ENCODE results near the gene RPL13.

DNA sequence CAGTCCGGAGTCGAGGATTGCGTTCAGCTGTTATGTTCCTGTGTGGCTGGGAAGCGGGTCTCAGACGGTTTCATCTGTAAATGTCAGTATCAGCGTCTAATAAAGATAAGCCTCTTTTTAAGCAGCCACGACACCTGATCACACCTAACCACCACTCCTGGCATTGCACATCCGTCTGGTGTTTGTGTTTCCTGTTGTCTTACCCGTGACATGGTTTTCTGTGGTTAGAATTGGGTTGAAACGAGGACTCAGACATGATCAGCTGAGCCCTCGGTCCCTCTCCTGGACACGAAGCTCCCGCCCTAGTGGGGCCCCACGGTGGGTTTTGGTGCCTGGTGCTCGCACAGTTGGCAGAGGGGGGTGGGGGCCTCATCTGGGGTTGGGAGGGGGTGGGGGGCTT, 33.4 kb downstream of the RPL13 start:
- TF ChIP-seq POLR2AphosphoS5 (IDR thresholded peaks at IDR 0.05; ENCODE audit: borderline replicate concordance, low read depth, low read length): no peak
- TF ChIP-seq EZH2 (IDR thresholded peaks at IDR 0.05): no peak

Measured in SK-N-MC (cell line).